Retinal pigment epithelial cell (primary cell): ENCODE results near the gene MARCKSL1.

ENCODE experiments used
- DNase-seq: peaks from one replicate; pipeline ENCODE4 v3.0.0-alpha.2; 2010; ENCODE audit warnings: low read depth
- H3K4me3 ChIP-seq: 2 replicates; pipeline ENCODE4 v1.5.1; 2011; ENCODE audit warnings: mild to moderate bottlenecking, low read length, control low read depth, moderate library complexity
- CTCF ChIP-seq: conservative IDR thresholded peaks from 2 replicates; pipeline ENCODE4 v1.5.1; 2011; ENCODE audit warnings: low read depth, low read length, control low read depth, inconsistent platforms

MARCKSL1 gene

GRCh38 chr1:32352239-32352745 is 16.3 kb upstream of the MARCKSL1 start:
- peak overlapping the region; percentile 61 for H3K4me3 ChIP-seq
- TF ChIP-seq CTCF, result no peak
- no peak for DNase-seq

- peak overlapping the region; percentile 70 for H3K4me3 ChIP-seq
- peak; percentile 75 for DNase-seq
- TF ChIP-seq CTCF, result peak; percentile 19
Measured at GRCh38 chr1:32351399-32352238, 15.6 kb upstream of the MARCKSL1 start.

- peak; percentile 51 for TF ChIP-seq CTCF
Measured at GRCh38 chr1:32350785-32351398, 14.9 kb upstream of the MARCKSL1 start.

GRCh38 chr1:32349211-32349708 is 13.2 kb upstream of the MARCKSL1 start:
- DNase-seq, result no peak
- no peak for TF ChIP-seq CTCF
- H3K4me3 ChIP-seq, result no peak overlapping the region

More at GRCh38 chr1:32350785-32351398, 14.9 kb upstream of the MARCKSL1 start:
- H3K4me3 ChIP-seq, result peak overlapping the region; percentile 70
- no peak for DNase-seq

- DNase-seq, result no peak
- TF ChIP-seq CTCF, result no peak
- no peak overlapping the region for H3K4me3 ChIP-seq
Measured at GRCh38 chr1:32346532-32347157, 10.6 kb upstream of the MARCKSL1 start.

- no peak for TF ChIP-seq CTCF
- no peak overlapping the region for H3K4me3 ChIP-seq
- no peak for DNase-seq
Measured at GRCh38 chr1:32345289-32345827, 9.3 kb upstream of the MARCKSL1 start.
